WTC11 (cell line): Measurements from ENCODE around the gene SEMA4D.

Experiments used
- CTCF ChIP-seq: fragments of 200-600 bp; IDR thresholded peaks from 2 replicates; pipeline ENCODE4 v1.8.0; 2022; ENCODE audit warnings: antibody characterized with exemption
- E2F5 ChIP-seq: sonication (generic); formaldehyde crosslinking; IDR thresholded peaks from 2 replicates; pipeline ENCODE4 v1.8.1; 2022; ENCODE audit warnings: mild to moderate bottlenecking, moderate library complexity, missing genetic modification reagents
- MYBL2 ChIP-seq: sonication (generic); formaldehyde crosslinking; IDR thresholded peaks from 2 replicates; pipeline ENCODE4 v1.8.1; 2023; ENCODE audit warnings: mild to moderate bottlenecking, moderate library complexity, missing genetic modification reagents
- NFYB ChIP-seq: sonication (generic); formaldehyde crosslinking; conservative IDR thresholded peaks from 2 replicates; pipeline ENCODE4 v1.8.0; 2022; ENCODE audit warnings: low read depth, missing genetic modification reagents
- NR1H2 ChIP-seq: sonication (generic); formaldehyde crosslinking; IDR thresholded peaks from 2 replicates; pipeline ENCODE4 v1.9.0; 2021; ENCODE audit warnings: mild to moderate bottlenecking, moderate library complexity, missing genetic modification reagents
- PREB ChIP-seq: sonication (generic); formaldehyde crosslinking; IDR thresholded peaks from 2 replicates; pipeline ENCODE4 v1.8.1; 2022; ENCODE audit warnings: mild to moderate bottlenecking, missing genetic modification reagents, moderate library complexity, borderline replicate concordance
- SP1 ChIP-seq: sonication (generic); formaldehyde crosslinking; conservative IDR thresholded peaks from 2 replicates; pipeline ENCODE4 v1.8.1; 2022; ENCODE audit warnings: missing genetic modification reagents
- TCF7 ChIP-seq: sonication (generic); formaldehyde crosslinking; IDR thresholded peaks from 2 replicates; pipeline ENCODE4 v1.8.0; 2022; ENCODE audit warnings: mild to moderate bottlenecking, low read depth, missing genetic modification reagents, moderate library complexity
- ZNF219 ChIP-seq: sonication (generic); formaldehyde crosslinking; IDR thresholded peaks from 2 replicates; pipeline ENCODE4 v1.8.0; 2023; ENCODE audit warnings: missing genetic modification reagents, mild to moderate bottlenecking, borderline replicate concordance
- ZNF317 ChIP-seq: sonication (generic); formaldehyde crosslinking; IDR thresholded peaks from 2 replicates; pipeline ENCODE4 v1.8.1; 2023; ENCODE audit warnings: low read depth, mild to moderate bottlenecking, moderate library complexity, missing genetic modification reagents, borderline replicate concordance
- ZNF425 ChIP-seq: fragments of 250-450 bp; sonication (Bioruptor Pico); conservative IDR thresholded peaks from 2 replicates; pipeline ENCODE4 v1.9.0; 2021; ENCODE audit warnings: mild to moderate bottlenecking
- TF ChIP-seq, protein P1 (sequence below): sonication (generic); formaldehyde crosslinking; IDR thresholded peaks from 2 replicates; pipeline ENCODE4 v1.8.0; 2022; ENCODE audit warnings: mild to moderate bottlenecking, missing genetic modification reagents
- TF ChIP-seq, protein P2 (sequence below): sonication (generic); formaldehyde crosslinking; IDR thresholded peaks from 2 replicates; pipeline ENCODE4 v1.8.1; 2023; ENCODE audit warnings: mild to moderate bottlenecking, missing genetic modification reagents, moderate library complexity
- TF ChIP-seq, protein P3 (sequence below): sonication (generic); formaldehyde crosslinking; IDR thresholded peaks from 2 replicates; pipeline ENCODE4 v1.8.0; 2022; ENCODE audit warnings: mild to moderate bottlenecking, missing genetic modification reagents

- TF ChIP-seq CTCF: no peak
- no peak for TF ChIP-seq TCF7 (CRISPR knock-in tag)
- TF ChIP-seq, protein P1, sequence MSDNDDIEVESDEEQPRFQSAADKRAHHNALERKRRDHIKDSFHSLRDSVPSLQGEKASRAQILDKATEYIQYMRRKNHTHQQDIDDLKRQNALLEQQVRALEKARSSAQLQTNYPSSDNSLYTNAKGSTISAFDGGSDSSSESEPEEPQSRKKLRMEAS: no peak
- TF ChIP-seq NFYB (CRISPR knock-in tag): no peak
- no peak for TF ChIP-seq ZNF317 (CRISPR knock-in tag)
- TF ChIP-seq MYBL2 (CRISPR knock-in tag): no peak
- TF ChIP-seq PREB: no peak
- TF ChIP-seq ZNF425 (CRISPR knock-in tag): no peak
- TF ChIP-seq, protein P2, sequence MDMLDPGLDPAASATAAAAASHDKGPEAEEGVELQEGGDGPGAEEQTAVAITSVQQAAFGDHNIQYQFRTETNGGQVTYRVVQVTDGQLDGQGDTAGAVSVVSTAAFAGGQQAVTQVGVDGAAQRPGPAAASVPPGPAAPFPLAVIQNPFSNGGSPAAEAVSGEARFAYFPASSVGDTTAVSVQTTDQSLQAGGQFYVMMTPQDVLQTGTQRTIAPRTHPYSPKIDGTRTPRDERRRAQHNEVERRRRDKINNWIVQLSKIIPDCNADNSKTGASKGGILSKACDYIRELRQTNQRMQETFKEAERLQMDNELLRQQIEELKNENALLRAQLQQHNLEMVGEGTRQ (CRISPR knock-in tag): no peak
- no peak for TF ChIP-seq E2F5 (CRISPR knock-in tag)
- TF ChIP-seq ZNF219 (CRISPR knock-in tag): no peak
- TF ChIP-seq SP1 (CRISPR knock-in tag): no peak
- TF ChIP-seq NR1H2 (CRISPR knock-in tag): no peak
- TF ChIP-seq, protein P3, sequence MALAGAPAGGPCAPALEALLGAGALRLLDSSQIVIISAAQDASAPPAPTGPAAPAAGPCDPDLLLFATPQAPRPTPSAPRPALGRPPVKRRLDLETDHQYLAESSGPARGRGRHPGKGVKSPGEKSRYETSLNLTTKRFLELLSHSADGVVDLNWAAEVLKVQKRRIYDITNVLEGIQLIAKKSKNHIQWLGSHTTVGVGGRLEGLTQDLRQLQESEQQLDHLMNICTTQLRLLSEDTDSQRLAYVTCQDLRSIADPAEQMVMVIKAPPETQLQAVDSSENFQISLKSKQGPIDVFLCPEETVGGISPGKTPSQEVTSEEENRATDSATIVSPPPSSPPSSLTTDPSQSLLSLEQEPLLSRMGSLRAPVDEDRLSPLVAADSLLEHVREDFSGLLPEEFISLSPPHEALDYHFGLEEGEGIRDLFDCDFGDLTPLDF: no peak
These were observed 71.4 kb downstream of the SEMA4D start for GRCh38 chr9:89426384-89426961.
